ENCODE data around the gene PRAC2.
"Not testable (repeated sequence)": the region's sequence is repeated elsewhere in the genome, so short reads cannot be mapped to it uniquely, and the experiment has no call there.

PRAC2 gene

GRCh38 chr17:48722915-48723422 is at the start of gene PRAC2:
Gene PRAC2, plus strand, starts transcription at chr17:48723185. Its CDS starts 1,226 bp downstream, at chr17:48724411.
- DNase-seq: no peak

GRCh38 chr17:48676963-48677558 is 45.9 kb upstream of the PRAC2 start:
- no peak for DNase-seq

- DNase-seq: peak; percentile 76
Measured at GRCh38 chr17:48678141-48678971, 44.6 kb upstream of the PRAC2 start.

- DNase-seq: peak; percentile 54
Measured at GRCh38 chr17:48679385-48680096, 43.4 kb upstream of the PRAC2 start.

- DNase-seq: no peak
Measured at GRCh38 chr17:48681609-48682008, 41.4 kb upstream of the PRAC2 start.

GRCh38 chr17:48690655-48691054 is 32.3 kb upstream of the PRAC2 start:
- DNase-seq: no peak

- DNase-seq: no peak
Measured at GRCh38 chr17:48692049-48692448, 30.9 kb upstream of the PRAC2 start.

- no peak for DNase-seq
Measured at GRCh38 chr17:48693178-48693577, 29.8 kb upstream of the PRAC2 start.

GRCh38 chr17:48701864-48702532 is 21.0 kb upstream of the PRAC2 start:
- DNase-seq: no peak

GRCh38 chr17:48704361-48705248 is 18.4 kb upstream of the PRAC2 start:
- peak; percentile 29 for DNase-seq

GRCh38 chr17:48711128-48711527 is 11.9 kb upstream of the PRAC2 start:
- no peak for DNase-seq

- DNase-seq: peak; percentile 37
Measured at GRCh38 chr17:48715496-48716399, 7.2 kb upstream of the PRAC2 start.

GRCh38 chr17:48716549-48716948 is 6.4 kb upstream of the PRAC2 start:
- not testable (repeated sequence) for DNase-seq

GRCh38 chr17:48717367-48718226 is 5.4 kb upstream of the PRAC2 start:
- no peak for DNase-seq

- no peak for DNase-seq
Measured at GRCh38 chr17:48718227-48718760, 4.7 kb upstream of the PRAC2 start.

- DNase-seq: no peak
Measured at GRCh38 chr17:48718761-48719641, 4.0 kb upstream of the PRAC2 start.

GRCh38 chr17:48719642-48720265 is 3.2 kb upstream of the PRAC2 start:
- DNase-seq: no peak
